AG10803 (cell line): ENCODE measurements around the gene AGPAT3.

Experiments
- DNase-seq: peaks from one replicate; pipeline ENCODE4 v3.0.0; 2010; ENCODE audit warnings: low read depth
- H3K4me3 ChIP-seq: 2 replicates; pipeline ENCODE4 v1.5.1; 2011; ENCODE audit warnings: mild to moderate bottlenecking, low read length, control low read depth
- TF ChIP-seq, protein P1 (sequence below): conservative IDR thresholded peaks from 2 replicates; pipeline ENCODE4 v1.5.1; 2011; ENCODE audit warnings: mild to moderate bottlenecking, low read length, control low read depth, inconsistent platforms

AGPAT3 gene

DNA sequence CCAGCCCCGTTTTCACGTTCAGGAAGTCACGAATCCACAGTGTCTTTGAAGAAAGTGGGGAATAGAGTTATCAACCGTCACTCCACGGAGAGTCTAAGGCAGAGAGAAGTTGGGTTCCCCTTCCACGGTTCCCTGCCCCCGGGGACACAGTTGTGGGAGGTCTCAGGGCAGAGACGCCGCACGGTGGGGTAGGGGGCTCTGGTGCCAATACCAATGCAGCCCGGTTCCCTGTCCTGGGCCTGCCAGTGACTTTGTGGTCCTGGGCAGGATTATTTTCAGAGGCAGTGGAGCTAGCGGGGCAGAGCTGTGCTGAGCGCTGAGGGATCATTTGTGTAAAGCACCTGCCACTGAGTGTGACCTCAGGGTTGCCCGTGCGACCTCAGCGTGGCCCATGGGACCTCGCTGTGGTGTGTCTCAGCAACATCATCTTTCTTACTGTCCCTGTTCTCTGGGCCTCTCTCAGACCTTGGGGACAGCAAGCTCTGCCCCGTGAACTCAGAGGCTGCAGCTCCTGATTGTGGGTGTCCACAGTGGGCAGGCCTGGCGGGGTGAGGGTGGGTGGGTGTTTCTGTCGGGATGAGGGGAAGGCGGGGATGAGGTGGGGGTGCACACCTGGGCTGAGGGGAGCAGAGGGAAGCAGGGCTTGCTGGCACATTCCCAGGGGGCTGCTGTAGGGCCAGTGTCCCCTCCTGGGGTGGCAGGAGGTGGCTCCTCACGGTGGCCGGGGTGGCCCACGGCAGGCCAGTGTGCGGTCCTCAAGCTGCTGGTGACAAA, 65.2 kb downstream of the AGPAT3 start:
- H3K4me3 ChIP-seq = no peak overlapping the region
- TF ChIP-seq, protein P1, sequence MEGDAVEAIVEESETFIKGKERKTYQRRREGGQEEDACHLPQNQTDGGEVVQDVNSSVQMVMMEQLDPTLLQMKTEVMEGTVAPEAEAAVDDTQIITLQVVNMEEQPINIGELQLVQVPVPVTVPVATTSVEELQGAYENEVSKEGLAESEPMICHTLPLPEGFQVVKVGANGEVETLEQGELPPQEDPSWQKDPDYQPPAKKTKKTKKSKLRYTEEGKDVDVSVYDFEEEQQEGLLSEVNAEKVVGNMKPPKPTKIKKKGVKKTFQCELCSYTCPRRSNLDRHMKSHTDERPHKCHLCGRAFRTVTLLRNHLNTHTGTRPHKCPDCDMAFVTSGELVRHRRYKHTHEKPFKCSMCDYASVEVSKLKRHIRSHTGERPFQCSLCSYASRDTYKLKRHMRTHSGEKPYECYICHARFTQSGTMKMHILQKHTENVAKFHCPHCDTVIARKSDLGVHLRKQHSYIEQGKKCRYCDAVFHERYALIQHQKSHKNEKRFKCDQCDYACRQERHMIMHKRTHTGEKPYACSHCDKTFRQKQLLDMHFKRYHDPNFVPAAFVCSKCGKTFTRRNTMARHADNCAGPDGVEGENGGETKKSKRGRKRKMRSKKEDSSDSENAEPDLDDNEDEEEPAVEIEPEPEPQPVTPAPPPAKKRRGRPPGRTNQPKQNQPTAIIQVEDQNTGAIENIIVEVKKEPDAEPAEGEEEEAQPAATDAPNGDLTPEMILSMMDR = no peak
- DNase-seq = no peak

DNA sequence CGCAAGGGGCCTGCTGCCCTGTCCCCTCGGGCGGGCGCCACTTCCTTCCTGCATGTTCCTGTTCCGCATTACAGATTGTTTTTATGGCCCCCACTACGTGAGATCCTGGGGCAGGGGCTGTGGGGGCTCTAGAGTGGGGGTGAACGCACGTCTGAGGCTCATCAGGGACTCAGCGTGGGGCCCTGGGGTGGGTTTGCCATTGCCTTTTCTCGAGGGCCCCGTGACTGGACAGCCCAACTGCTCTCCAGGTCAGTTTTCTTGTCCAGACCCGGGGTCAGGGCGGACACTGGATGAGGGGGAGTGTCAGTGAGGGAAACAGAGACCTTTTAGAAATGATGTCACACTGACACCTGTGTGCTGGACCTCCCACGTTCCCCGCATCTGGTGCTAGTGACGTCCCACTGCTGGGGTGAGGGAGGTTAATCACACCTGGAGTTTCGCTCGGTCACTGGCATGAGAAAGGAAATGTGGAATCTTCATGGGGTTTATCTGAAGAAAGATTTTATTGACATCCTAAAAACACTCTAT, 65.9 kb downstream of the AGPAT3 start:
- TF ChIP-seq, protein P1 = no peak
- H3K4me3 ChIP-seq = no peak overlapping the region
- DNase-seq = no peak

DNA sequence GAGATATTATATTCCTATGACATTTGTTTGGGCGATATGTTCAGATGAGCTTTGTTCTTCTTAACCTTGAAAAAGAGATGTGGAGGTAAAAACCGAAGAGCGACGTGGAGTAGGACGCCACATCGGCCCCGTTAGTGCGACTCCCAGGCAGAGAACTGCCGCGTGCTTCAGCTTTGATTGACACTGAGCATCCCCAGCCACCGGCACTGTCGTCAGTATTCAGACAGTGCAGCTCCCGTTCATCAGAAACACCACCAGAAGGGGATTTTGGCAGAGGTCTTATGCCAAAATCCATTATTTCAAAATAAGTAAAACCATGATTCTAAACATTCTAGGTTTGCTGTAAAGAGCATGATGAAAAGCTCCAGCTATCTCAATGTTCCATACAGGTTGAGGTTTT, 66.5 kb downstream of the AGPAT3 start:
- TF ChIP-seq, protein P1 = no peak
- DNase-seq = no peak
- no peak overlapping the region for H3K4me3 ChIP-seq

DNA sequence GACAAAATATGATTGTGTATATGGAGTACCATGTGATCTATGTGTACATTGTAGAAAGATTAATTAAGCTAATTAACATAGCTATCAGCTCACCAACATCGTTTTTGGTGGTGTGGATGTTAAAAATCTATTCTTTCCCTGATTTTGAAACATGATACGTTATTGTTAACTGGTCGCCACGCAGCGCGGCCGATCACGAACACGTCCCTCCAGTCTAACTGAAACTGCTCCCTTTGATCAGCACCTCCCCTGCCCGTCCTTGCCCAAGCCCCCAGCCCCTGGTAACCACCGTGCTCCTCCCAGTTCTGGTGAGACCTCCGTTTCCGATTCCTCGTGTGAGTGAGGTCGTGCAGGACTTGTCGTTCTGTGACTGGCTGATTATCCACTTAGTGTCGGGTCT, 67.0 kb downstream of the AGPAT3 start:
- no peak for DNase-seq
- TF ChIP-seq, protein P1 = no peak
- H3K4me3 ChIP-seq = no peak overlapping the region

DNA sequence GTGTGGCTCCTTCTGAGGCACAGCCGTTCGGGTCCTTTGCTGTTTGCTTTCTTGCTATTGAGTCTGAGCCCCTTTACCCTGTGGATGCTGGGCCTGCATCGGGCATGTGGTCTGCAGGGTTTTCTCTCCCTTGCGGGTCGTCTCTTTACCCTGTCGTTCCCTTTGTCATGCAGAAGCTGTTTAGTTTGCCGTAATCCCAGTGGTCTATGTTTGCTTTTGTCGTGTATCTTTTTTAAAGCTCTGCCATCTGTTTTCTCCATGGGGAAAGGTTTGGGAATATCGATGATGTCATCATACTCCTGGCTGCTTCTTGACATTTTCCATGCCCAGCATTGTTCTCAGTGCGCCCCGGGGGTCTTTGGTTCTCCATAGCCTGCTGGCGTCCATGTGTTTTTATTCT, 68.2 kb downstream of the AGPAT3 start:
- TF ChIP-seq, protein P1 = no peak
- H3K4me3 ChIP-seq = no peak overlapping the region
- DNase-seq = no peak

DNA sequence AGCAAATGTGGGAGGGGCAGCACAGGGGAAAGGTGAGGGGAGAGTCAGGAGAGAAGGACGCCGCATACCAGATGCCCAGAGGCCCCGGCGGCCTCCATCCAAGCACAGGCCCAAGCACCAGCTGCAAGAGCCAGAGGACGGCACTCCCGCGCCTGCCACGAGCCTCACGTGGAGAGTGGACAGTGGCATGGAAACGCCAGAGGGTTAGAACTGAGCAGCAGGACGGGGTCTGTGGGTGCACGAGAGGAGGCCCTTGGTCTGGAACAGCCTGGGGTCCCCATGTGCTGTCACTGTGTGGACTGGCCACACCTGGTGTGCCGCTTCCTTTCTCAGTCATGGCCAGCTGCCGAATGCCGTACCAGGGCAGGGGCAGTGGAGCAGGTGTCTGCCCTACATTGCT, 68.7 kb downstream of the AGPAT3 start:
- TF ChIP-seq, protein P1 = no peak
- H3K4me3 ChIP-seq = no peak overlapping the region
- DNase-seq = no peak

DNA sequence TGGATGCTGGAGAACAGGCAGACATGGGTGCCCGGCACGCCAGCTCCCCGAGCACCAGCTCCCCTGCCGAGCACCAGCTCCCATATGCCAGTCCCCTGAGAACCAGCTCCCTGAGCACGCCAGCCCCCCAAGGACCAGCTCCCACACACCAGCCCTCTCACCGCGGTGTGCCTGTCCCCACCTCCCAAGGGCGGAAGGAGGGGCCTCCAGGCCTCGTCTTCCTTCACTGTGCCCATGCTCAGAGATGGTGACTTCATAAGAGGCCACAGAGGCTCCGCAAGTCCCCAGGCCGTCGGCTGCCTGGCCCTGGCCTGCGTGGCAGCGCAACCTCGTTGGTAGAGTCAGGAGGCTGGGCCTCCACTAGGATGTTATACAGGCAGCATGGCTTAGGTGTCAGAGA, 69.1 kb downstream of the AGPAT3 start:
- no peak overlapping the region for H3K4me3 ChIP-seq
- TF ChIP-seq, protein P1 = no peak
- no peak for DNase-seq
